CD1c-positive myeloid dendritic cell (primary cell): ENCODE results near the gene NPY2R.

Experiments used
- DNase-seq: peaks from one replicate; pipeline ENCODE4 v3.0.0-alpha.2; 2016; ENCODE audit errors: extremely low spot score

The NPY2R gene

DNA sequence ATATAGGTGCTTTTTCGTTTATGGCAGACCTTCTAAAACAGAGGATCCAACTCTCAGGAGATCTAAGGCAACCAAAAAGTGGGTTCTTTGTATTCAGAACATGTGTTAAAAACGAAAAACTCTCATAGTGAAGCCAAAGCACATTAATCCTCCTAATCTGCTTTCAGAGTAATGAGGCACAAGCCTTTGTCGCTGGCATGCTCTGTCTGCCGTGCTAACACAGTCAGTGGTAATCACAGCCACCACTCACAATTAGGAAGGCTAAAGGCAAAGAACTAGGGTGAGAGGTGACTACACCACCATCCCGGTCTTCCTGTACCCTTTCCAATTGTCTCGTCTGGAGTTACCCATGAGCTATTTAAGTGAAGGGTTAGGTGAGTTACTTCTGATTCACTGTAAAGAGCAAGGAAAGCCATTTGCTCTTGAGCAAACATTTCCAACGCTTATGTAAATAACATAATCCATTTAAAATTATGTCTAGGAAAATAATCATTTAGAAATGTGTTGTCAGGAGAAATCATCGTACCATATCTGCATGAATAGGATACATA, 40.7 kb downstream of the NPY2R start:
- no peak for DNase-seq

DNA sequence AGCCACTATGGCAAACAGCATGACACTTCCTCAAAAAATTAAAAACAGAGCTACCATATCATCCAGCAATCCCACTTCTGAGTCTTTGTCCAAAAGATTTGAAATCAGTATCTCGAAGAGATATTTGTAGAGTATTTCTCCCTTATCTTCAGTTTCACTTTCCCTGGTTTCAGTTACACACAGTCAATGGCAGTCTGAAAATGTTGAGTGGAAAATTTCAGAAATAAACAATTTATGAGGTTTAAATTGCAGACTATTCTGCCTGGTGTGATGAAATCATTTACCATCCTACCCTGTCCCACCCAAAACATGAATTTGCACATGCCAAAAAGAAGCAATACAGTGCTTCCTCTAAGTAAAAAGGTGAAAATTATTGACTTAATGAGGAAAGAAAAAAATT, 43.9 kb downstream of the NPY2R start:
- no peak for DNase-seq

DNA sequence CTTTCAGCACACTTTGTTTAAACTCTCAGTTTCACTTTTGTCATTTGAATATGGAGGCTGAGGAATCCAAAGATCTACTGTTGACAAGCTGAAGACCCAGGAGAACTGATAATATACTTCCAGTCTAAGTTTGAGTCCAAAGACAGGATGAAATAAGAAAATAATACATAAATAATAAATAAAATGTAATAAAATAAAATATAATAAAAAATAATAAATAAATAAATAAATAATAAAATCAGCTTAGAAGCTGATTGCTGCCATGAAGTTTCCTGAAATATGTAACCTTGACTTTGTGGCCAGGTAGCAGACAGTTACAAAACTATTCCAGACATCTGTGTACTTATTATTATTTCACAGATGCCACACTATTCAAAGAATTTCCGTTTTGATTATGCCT, 55.0 kb downstream of the NPY2R start:
- no peak for DNase-seq

DNA sequence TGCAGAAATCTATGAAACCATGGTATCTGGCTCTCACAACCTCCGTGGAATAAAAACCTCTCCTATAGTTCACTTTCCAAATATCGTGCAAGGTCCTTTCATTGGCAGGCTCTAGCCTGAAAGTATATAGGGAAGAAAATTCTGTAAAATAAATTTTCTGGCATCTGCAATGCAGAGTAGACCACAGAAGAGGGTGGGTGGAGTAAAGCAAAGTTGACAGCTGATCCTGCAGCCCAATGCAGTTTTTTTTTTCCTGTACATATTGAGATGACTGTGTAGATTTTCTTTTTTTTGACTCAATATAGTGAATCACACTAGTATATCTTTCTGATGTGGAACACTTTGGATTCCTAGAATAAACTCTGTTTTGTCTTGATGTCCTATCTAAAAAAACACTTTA, 56.7 kb downstream of the NPY2R start:
- DNase-seq: no peak
